ENCODE data around the gene MAFF. TPM values are rescaled to one million over a fixed set of nuclear protein-coding genes. Genes with fewer than 3 reads are reported as not detected.

MAFF gene
- polyA plus RNA-seq, 1 of the 3 experiments (the other 2 are of a cell fraction): 7.9 TPM

DNA sequence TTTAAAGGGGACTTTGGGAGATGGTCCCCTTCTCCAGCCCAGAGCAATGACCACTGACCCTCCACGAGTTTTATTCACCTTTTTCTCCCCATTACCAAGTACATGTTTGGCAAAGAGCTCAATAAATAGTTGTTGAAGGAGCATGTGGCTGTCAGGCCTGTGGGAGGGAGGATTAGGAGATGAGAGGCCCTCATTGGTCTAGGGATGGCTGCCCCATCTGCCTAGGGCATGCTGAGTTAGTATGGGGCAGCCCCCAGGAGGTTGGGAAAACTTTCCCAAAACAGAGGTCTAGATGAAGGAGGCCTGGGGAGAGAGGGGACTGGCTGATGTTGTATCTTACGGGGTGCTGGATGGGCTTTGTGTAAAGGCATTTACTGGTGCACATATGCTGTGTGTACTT lies 10.6 kb downstream of the MAFF start (continued):
- TF ChIP-seq FOXJ3 (CRISPR knock-in tag; IDR thresholded peaks at IDR 0.05): no peak
- TF ChIP-seq JUND (IDR thresholded peaks at IDR 0.05): no peak
- no peak for TF ChIP-seq GABPA (IDR thresholded peaks at IDR 0.05; ENCODE audit: low read depth)
- no peak for TF ChIP-seq MXI1 (IDR thresholded peaks at IDR 0.05; ENCODE audit: low read depth, low read length)
- TF ChIP-seq MEF2A (IDR thresholded peaks at IDR 0.05; ENCODE audit: borderline replicate concordance, low read depth): no peak
- no peak for TF ChIP-seq EP300 (IDR thresholded peaks at IDR 0.05; ENCODE audit: borderline replicate concordance in 1 of 2, low read depth in 1 of 2, low read length in 1 of 2)
- no peak for TF ChIP-seq TAF1 (IDR thresholded peaks at IDR 0.05; ENCODE audit: borderline replicate concordance, low read depth, low read length)
- no peak for TF ChIP-seq NRF1 (IDR thresholded peaks at IDR 0.05; ENCODE audit: low read depth, low read length)
- TF ChIP-seq, protein P1, sequence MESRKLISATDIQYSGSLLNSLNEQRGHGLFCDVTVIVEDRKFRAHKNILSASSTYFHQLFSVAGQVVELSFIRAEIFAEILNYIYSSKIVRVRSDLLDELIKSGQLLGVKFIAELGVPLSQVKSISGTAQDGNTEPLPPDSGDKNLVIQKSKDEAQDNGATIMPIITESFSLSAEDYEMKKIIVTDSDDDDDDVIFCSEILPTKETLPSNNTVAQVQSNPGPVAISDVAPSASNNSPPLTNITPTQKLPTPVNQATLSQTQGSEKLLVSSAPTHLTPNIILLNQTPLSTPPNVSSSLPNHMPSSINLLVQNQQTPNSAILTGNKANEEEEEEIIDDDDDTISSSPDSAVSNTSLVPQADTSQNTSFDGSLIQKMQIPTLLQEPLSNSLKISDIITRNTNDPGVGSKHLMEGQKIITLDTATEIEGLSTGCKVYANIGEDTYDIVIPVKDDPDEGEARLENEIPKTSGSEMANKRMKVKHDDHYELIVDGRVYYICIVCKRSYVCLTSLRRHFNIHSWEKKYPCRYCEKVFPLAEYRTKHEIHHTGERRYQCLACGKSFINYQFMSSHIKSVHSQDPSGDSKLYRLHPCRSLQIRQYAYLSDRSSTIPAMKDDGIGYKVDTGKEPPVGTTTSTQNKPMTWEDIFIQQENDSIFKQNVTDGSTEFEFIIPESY (IDR thresholded peaks at IDR 0.05; ENCODE audit: borderline replicate concordance, low read depth): no peak
- TF ChIP-seq SIN3A (IDR thresholded peaks at IDR 0.05; ENCODE audit: borderline replicate concordance, low read depth, low read length): no peak
- TF ChIP-seq, protein P2, sequence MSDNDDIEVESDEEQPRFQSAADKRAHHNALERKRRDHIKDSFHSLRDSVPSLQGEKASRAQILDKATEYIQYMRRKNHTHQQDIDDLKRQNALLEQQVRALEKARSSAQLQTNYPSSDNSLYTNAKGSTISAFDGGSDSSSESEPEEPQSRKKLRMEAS (IDR thresholded peaks at IDR 0.05; ENCODE audit: low read depth): no peak

DNA sequence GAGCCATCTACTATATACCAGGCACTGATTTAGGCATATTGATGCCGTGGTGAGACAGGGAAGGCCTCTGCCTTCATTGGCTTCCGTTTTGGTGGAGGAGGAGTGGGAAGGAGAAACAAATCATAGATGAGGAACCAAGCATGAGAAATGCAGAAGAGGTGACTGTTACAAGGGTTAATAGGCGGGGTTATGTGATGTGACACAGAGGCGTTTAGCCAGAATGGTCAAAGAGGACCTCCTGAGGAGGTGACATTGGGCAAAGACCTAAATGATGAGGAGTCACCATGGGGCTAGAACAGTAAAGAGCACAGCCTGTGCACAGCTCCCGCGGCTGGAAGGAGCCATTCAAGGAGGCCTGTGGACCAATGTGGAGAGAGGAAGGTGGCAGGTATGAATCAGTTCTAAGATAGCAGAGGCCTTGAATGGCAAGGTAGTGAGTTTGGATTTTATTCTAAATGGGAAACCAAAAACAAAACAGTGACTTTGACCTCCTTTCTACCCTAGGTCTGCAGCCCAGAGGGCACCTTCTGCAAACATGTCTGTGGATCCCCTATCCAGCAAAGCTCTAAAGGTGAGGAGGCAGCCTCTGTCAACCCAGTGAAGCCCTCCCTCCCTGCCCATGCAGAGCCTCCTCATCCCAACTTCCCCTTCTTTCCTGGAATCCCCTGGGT lies 11.7 kb downstream of the MAFF start:
- Histone ChIP-seq H3K9me2 (no peaks in the 10 kb centered on the region), H3K27me3 (ENCODE audit: insufficient read depth) (no peaks in the 10 kb centered on the region), H3K4me2 (no peak overlapping the region), H3K27ac (ENCODE audit: low read depth in 2 of 2, low read length in 1 of 2) (no peak overlapping the region), H3K9me3 (no peaks in the 10 kb centered on the region), H4K20me1 (ENCODE audit: insufficient read depth) (no peaks in the 10 kb centered on the region; the same call in 1 of the 2 replicates), H2AFZ (ENCODE audit: low read depth) (no peak overlapping the region), H3F3A (replicated peaks; ENCODE audit: insufficient read depth) (peaks cover 4% of the 10 kb centered on the region), H3K4me1 (ENCODE audit: control insufficient read depth in 1 of 2, insufficient read depth in 2 of 2, low read depth in 1 of 2, low read length in 1 of 2) (peaks cover 0 to 6% of the 10 kb centered on the region in 2 experiments; a peak in 2 of 4 replicates), H3K4me3 (ENCODE audit: low read depth in 2 of 2, low read length in 1 of 2) (no peak overlapping the region), H3K9ac (no peak overlapping the region), H3K79me2 (ENCODE audit: insufficient read depth) (peaks cover 21% of the 10 kb centered on the region; the same call in 1 of the 2 replicates), H3K36me3 (replicated peaks in 1 of 2; ENCODE audit: control insufficient read depth in 1 of 2, insufficient read depth in 2 of 2, low read length in 1 of 2) (no peaks in the 10 kb centered on the region)
- TF ChIP-seq, protein P2 (IDR thresholded peaks at IDR 0.05; ENCODE audit: low read depth): no peak
- no peak for TF ChIP-seq TAF1 (IDR thresholded peaks at IDR 0.05; ENCODE audit: borderline replicate concordance, low read depth, low read length)
- TF ChIP-seq NFIC (IDR thresholded peaks at IDR 0.05; ENCODE audit: borderline replicate concordance): no peak
- no peak for TF ChIP-seq POLR2AphosphoS5 (IDR thresholded peaks at IDR 0.05; ENCODE audit: low read depth, low read length)
- no peak for TF ChIP-seq FOSL2 (IDR thresholded peaks at IDR 0.05; ENCODE audit: borderline replicate concordance, low read depth)
- no peak for TF ChIP-seq SMC3 (IDR thresholded peaks at IDR 0.05; ENCODE audit: low read depth, low read length)
- TF ChIP-seq MEF2A (IDR thresholded peaks at IDR 0.05; ENCODE audit: borderline replicate concordance, low read depth): no peak
- no peak for DNase-seq
- 94% methylated on average over 6 of the region's 6 CpGs for WGBS (ENCODE audit: low lambda C conversion rate)
- ChIA-PET POLR2A (no interaction called here), CTCF (no interaction called here)
